H1 (cell line): ENCODE data around the gene CLIP3. TPM values are rescaled to one million over a fixed set of nuclear protein-coding genes. Genes with fewer than 3 reads are reported as not detected.
A peak's percentile ranks its signal among the peaks of the same experiment; 100 is the strongest.

ENCODE experiments used
- ASH2L ChIP-seq: fragments of 200-600, 300-600 bp; sonication (generic); IDR thresholded peaks from one replicate; pipeline ENCODE4 v1.7.1; 2017; ENCODE audit warnings: low read length
- BCL11A ChIP-seq, 2 experiments: IDR thresholded peaks; one replicate each; pipeline ENCODE4 v1.6.1; 2011; ENCODE audit warnings: low read depth in 2 of 2, low read length in 2 of 2, mild to moderate bottlenecking in 2 of 2
- CBX5 ChIP-seq: fragments of 300-800, 300-1000 bp; sonication (generic); IDR thresholded peaks from 2 replicates; pipeline ENCODE4 v1.7.1; 2016; ENCODE audit warnings: antibody characterized with exemption, low read length, low read depth
- CBX8 ChIP-seq: fragments of 300-800, 300-1000 bp; sonication (generic); IDR thresholded peaks from 2 replicates; pipeline ENCODE4 v1.7.1; 2016; ENCODE audit warnings: low read depth, low read length, borderline replicate concordance
- CTBP2 ChIP-seq: IDR thresholded peaks from 2 replicates; pipeline ENCODE4 v1.7.0; 2011; ENCODE audit warnings: borderline replicate concordance, mild to moderate bottlenecking, moderate library complexity, mixed read lengths, low read length; ENCODE audit not compliant: insufficient read depth, insufficient read length
- EZH2 ChIP-seq: fragments of 200-600 bp; sonication (generic); IDR thresholded peaks from 2 replicates; pipeline ENCODE4 v1.7.1; 2012; ENCODE audit warnings: low read depth, mild to moderate bottlenecking, moderate library complexity, low read length, inconsistent platforms; ENCODE audit not compliant: severe bottlenecking
- GTF2F1 ChIP-seq: IDR thresholded peaks from 2 replicates; pipeline ENCODE4 v1.6.1; 2012; ENCODE audit warnings: low read depth, low read length, improper control_type of control experiment, borderline replicate concordance
- JUN ChIP-seq: IDR thresholded peaks from 2 replicates; pipeline ENCODE4 v1.6.1; 2011; ENCODE audit warnings: low read depth, mild to moderate bottlenecking, improper control_type of control experiment, low read length
- KDM4A ChIP-seq: IDR thresholded peaks from one replicate; pipeline ENCODE4 v1.7.1; 2012; ENCODE audit warnings: low read depth, mild to moderate bottlenecking, moderate library complexity, low read length, inconsistent platforms; ENCODE audit not compliant: severe bottlenecking
- NRF1 ChIP-seq: IDR thresholded peaks from 2 replicates; pipeline ENCODE4 v1.6.1; 2011; ENCODE audit warnings: mild to moderate bottlenecking, low read depth, low read length, improper control_type of control experiment
- RBBP5 ChIP-seq: IDR thresholded peaks from 2 replicates; pipeline ENCODE4 v1.7.1; 2012; ENCODE audit warnings: low read depth, mild to moderate bottlenecking, inconsistent platforms, low read length, moderate library complexity, borderline replicate concordance
- RFX5 ChIP-seq: IDR thresholded peaks from 2 replicates; pipeline ENCODE4 v1.6.1; 2011; ENCODE audit warnings: low read depth, low read length, improper control_type of control experiment, borderline replicate concordance
- RXRA ChIP-seq: IDR thresholded peaks from 2 replicates; pipeline ENCODE4 v1.6.1; 2011; ENCODE audit warnings: low read depth, mild to moderate bottlenecking, low read length, moderate library complexity; ENCODE audit not compliant: insufficient read depth
- SIX5 ChIP-seq: IDR thresholded peaks from 2 replicates; pipeline ENCODE4 v1.6.1; 2011; ENCODE audit warnings: mild to moderate bottlenecking, low read depth, low read length
- SUZ12 ChIP-seq: fragments of 200-600 bp; sonication (generic); IDR thresholded peaks from 2 replicates; pipeline ENCODE4 v1.6.1; 2012; ENCODE audit warnings: mild to moderate bottlenecking, inconsistent platforms, low read length, moderate library complexity, mixed read lengths
- TAF7 ChIP-seq: optimal IDR thresholded peaks from 2 replicates; pipeline ENCODE3; 2011; ENCODE audit warnings: low read depth, mild to moderate bottlenecking, inconsistent platforms, low read length, moderate library complexity, borderline replicate concordance
- TEAD4 ChIP-seq: IDR thresholded peaks from 2 replicates; pipeline ENCODE4 v1.6.1; 2012; ENCODE audit warnings: low read depth, low read length, inconsistent platforms, mixed read lengths
- YY1 ChIP-seq: IDR thresholded peaks from 2 replicates; pipeline ENCODE4 v1.6.1; 2011; ENCODE audit warnings: low read depth, mild to moderate bottlenecking, low read length
- polyA plus RNA-seq, 7 experiments: library from polyadenylated mRNA; depleted of rRNA in 3 of 7; stranded (reverse) in 5 of 7; unstranded in 2 of 7; fragments of >200 nt in 5 of 7; fragments of 200-250 nt in 2 of 7; gene quantifications; 1 replicate in 5 of 7; 2 replicates in 1 of 7; 4 replicates in 1 of 7; pipeline versions ENCODE4 v1.2.1 to v1.2.3, GENCODE V29; 2011 to 2013; ENCODE audit warnings: missing spikeins in 2 of 7, mixed read lengths in 2 of 7
- total RNA-seq: library from RNA; stranded (reverse); fragmentation: NEBNext Ultra II Directional; extraction: Animal tissue kit (Norgen Biotek cat#: 25700); gene quantifications from 2 replicates; pipeline ENCODE4 v1.2.1, GENCODE V29; 2021
- TF ChIP-seq, protein P1 (sequence below), 3 experiments: IDR thresholded peaks; 1 replicate in 2 of 3; 2 replicates in 1 of 3; pipeline versions ENCODE4 v1.5.1 to v1.6.1; 2011; ENCODE audit warnings: low read length in 3 of 3, mild to moderate bottlenecking in 3 of 3, inconsistent platforms in 2 of 3, low read depth in 1 of 3, moderate library complexity in 1 of 3; ENCODE audit not compliant: insufficient read depth in 1 of 3; ENCODE audit errors: control extremely low read depth in 1 of 3
- TF ChIP-seq, protein P2 (sequence below): IDR thresholded peaks from 2 replicates; pipeline ENCODE4 v1.6.1; 2012; ENCODE audit warnings: inconsistent platforms

Gene CLIP3
- total and polyA plus RNA-seq, 2 of the 8 experiments (the other 6 are each of a cell fraction or from before 2014, with no cell fraction given): 5.9 to 21.7 TPM

DNA sequence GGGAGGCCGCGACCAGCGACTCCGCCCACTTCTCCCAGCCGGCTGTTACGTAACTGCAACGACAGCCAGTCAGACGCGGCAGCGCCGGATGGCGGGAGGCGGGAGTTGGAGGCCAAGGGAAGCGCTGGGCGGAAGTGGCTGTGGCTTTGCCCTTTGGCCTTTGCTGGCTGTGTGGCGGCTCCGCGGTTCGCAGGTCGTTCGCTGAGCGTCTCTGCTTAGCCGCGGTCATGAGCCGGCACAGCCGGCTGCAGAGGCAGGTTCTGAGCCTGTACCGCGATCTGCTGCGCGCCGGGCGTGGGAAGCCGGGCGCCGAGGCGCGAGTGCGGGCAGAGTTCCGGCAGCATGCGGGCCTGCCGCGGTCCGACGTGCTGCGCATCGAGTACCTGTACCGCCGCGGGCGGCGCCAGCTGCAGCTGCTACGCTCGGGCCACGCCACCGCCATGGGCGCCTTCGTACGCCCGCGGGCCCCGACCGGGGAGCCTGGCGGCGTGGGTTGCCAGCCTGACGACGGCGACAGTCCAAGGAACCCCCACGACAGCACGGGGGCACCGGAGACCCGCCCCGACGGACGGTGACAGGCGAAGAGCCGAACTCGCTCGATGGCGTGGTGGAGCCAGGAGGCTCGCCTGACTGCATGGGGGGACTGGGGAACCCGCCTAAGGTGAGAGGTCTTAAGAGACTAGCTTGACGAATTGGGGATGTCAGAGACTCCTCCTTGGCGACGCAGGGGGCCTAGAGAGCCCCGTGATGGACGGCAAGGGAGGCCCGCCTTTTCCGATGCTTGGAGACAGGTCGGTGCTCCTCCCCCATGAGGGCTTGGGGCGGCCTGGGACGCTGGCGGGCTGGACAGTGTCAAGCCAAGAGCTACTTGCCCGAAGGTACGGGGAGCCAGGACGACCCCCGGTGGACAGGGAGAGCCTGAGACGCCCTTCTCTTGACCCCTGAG, 37.4 kb downstream of the CLIP3 start, which contains the start of gene SDHAF1 (continued):
- TF ChIP-seq, protein P1, sequence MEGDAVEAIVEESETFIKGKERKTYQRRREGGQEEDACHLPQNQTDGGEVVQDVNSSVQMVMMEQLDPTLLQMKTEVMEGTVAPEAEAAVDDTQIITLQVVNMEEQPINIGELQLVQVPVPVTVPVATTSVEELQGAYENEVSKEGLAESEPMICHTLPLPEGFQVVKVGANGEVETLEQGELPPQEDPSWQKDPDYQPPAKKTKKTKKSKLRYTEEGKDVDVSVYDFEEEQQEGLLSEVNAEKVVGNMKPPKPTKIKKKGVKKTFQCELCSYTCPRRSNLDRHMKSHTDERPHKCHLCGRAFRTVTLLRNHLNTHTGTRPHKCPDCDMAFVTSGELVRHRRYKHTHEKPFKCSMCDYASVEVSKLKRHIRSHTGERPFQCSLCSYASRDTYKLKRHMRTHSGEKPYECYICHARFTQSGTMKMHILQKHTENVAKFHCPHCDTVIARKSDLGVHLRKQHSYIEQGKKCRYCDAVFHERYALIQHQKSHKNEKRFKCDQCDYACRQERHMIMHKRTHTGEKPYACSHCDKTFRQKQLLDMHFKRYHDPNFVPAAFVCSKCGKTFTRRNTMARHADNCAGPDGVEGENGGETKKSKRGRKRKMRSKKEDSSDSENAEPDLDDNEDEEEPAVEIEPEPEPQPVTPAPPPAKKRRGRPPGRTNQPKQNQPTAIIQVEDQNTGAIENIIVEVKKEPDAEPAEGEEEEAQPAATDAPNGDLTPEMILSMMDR (IDR thresholded peaks at IDR 0.05; ENCODE audit: control extremely low read depth in 1 of 3, insufficient read depth in 1 of 3, low read depth in 1 of 3, low read length in 3 of 3): no peak
- TF ChIP-seq JUN: no peak
- peak; percentile 84 for TF ChIP-seq ASH2L
- TF ChIP-seq GTF2F1: no peak
- TF ChIP-seq SUZ12: no peak
- TF ChIP-seq BCL11A (IDR thresholded peaks at IDR 0.05; ENCODE audit: low read depth in 2 of 2, low read length in 2 of 2): no peak
- TF ChIP-seq EZH2: no peak
- no peak for TF ChIP-seq CTBP2
- no peak for TF ChIP-seq TEAD4
- TF ChIP-seq TAF7: peak; percentile 30
- no peak for TF ChIP-seq SIX5
- no peak for TF ChIP-seq CBX5
- peak; percentile 51; the same call in 1 of the 2 replicates for TF ChIP-seq RBBP5
- TF ChIP-seq CBX8: no peak
- no peak for TF ChIP-seq YY1
- no peak for TF ChIP-seq NRF1
- TF ChIP-seq, protein P2, sequence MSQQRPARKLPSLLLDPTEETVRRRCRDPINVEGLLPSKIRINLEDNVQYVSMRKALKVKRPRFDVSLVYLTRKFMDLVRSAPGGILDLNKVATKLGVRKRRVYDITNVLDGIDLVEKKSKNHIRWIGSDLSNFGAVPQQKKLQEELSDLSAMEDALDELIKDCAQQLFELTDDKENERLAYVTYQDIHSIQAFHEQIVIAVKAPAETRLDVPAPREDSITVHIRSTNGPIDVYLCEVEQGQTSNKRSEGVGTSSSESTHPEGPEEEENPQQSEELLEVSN: peak; percentile 63
- peak; percentile 86 for TF ChIP-seq KDM4A
- TF ChIP-seq RFX5: no peak
- TF ChIP-seq RXRA: no peak
